ENCODE results near the gene ZNF460.

GRCh38 chr19:57321116-57321515 is 40.8 kb downstream of the ZNF460 start:
- TF ChIP-seq POLR2A (IDR thresholded peaks at IDR 0.05), result no peak
- TF ChIP-seq, protein P1, sequence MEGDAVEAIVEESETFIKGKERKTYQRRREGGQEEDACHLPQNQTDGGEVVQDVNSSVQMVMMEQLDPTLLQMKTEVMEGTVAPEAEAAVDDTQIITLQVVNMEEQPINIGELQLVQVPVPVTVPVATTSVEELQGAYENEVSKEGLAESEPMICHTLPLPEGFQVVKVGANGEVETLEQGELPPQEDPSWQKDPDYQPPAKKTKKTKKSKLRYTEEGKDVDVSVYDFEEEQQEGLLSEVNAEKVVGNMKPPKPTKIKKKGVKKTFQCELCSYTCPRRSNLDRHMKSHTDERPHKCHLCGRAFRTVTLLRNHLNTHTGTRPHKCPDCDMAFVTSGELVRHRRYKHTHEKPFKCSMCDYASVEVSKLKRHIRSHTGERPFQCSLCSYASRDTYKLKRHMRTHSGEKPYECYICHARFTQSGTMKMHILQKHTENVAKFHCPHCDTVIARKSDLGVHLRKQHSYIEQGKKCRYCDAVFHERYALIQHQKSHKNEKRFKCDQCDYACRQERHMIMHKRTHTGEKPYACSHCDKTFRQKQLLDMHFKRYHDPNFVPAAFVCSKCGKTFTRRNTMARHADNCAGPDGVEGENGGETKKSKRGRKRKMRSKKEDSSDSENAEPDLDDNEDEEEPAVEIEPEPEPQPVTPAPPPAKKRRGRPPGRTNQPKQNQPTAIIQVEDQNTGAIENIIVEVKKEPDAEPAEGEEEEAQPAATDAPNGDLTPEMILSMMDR (IDR thresholded peaks at IDR 0.05), result no peak
- TF ChIP-seq POLR2AphosphoS5 (IDR thresholded peaks at IDR 0.05; ENCODE audit: insufficient read depth in 1 of 2, low read depth in 1 of 2), result no peak
